HG02763 (cell line): ENCODE measurements around the gene MMP19.
"Not testable (repeated sequence)": the region's sequence is repeated elsewhere in the genome, so short reads cannot be mapped to it uniquely, and the experiment has no call there.

Source experiments
- ATAC-seq: cut with Tn5 transposase; IDR thresholded peaks from one replicate; pipeline ENCODE4 v1.9.1; 2021; ENCODE audit warnings: mild to moderate bottlenecking, moderate library complexity; ENCODE audit not compliant: unreplicated experiment

Gene MMP19

GRCh38 chr12:55842681-55843429, at the start of gene MMP19:
Gene MMP19 (minus strand): TSS chr12:55842936. CDS start chr12:55842830, 106 bp downstream.
- ATAC-seq: no peak

GRCh38 chr12:55891310-55891709, 48.6 kb upstream of the MMP19 start:
- no peak for ATAC-seq

GRCh38 chr12:55885113-55885512, 42.4 kb upstream of the MMP19 start:
- no peak for ATAC-seq

- ATAC-seq: no peak
These were observed 35.1 kb upstream of the MMP19 start for GRCh38 chr12:55877824-55878223.

- ATAC-seq: no peak
These were observed 33.1 kb upstream of the MMP19 start for GRCh38 chr12:55875704-55876467.

- no peak for ATAC-seq
These were observed 31.7 kb upstream of the MMP19 start for GRCh38 chr12:55874443-55874842.

- not testable (repeated sequence) for ATAC-seq
These were observed 23.8 kb upstream of the MMP19 start for GRCh38 chr12:55866454-55867004.

GRCh38 chr12:55865327-55865726, 22.6 kb upstream of the MMP19 start:
- ATAC-seq: no peak

- ATAC-seq: not testable (repeated sequence)
These were observed 20.2 kb upstream of the MMP19 start for GRCh38 chr12:55862931-55863330.

- ATAC-seq: no peak
These were observed 19.6 kb upstream of the MMP19 start for GRCh38 chr12:55862286-55862685.

GRCh38 chr12:55861871-55862270, 19.1 kb upstream of the MMP19 start:
- no peak for ATAC-seq

GRCh38 chr12:55861396-55861795, 18.7 kb upstream of the MMP19 start:
- no peak for ATAC-seq

- no peak for ATAC-seq
These were observed 10.0 kb upstream of the MMP19 start for GRCh38 chr12:55852740-55853139.

- ATAC-seq: no peak
These were observed 8.2 kb upstream of the MMP19 start for GRCh38 chr12:55850893-55851292.

GRCh38 chr12:55850401-55850800, 7.7 kb upstream of the MMP19 start:
- no peak for ATAC-seq

- ATAC-seq: no peak
These were observed 7.0 kb upstream of the MMP19 start for GRCh38 chr12:55849616-55850343.

GRCh38 chr12:55847603-55848291, 5.0 kb upstream of the MMP19 start:
- ATAC-seq: no peak

- ATAC-seq: no peak
These were observed 4.3 kb upstream of the MMP19 start for GRCh38 chr12:55847033-55847432.

- ATAC-seq: no peak
These were observed 3.2 kb upstream of the MMP19 start for GRCh38 chr12:55845785-55846496.

GRCh38 chr12:55845361-55845760, 2.6 kb upstream of the MMP19 start:
- ATAC-seq: no peak
